Measurements from ENCODE around the gene PLCB4.

- TF ChIP-seq EZH2 (IDR thresholded peaks at IDR 0.05; ENCODE audit: low read length) (no peak), CTCF (optimal IDR thresholded peaks at IDR 0.05 in 1 of 3, IDR thresholded peaks at IDR 0.05 in 1 of 3, conservative IDR thresholded peaks at IDR 0.05 in 1 of 3; ENCODE audit: extremely low read depth in 1 of 3, insufficient read depth in 2 of 3, low read length in 3 of 3) (no peak)
These were observed 451.2 kb downstream of the PLCB4 start for GRCh38 chr20:9520086-9520485.
